Measurements from ENCODE around the gene EOMES.

GRCh38 chr3:27715454-27715806 is 6.7 kb downstream of the EOMES start:
- TF ChIP-seq POLR2A (IDR thresholded peaks at IDR 0.05) (no peak), EP300 (IDR thresholded peaks at IDR 0.05) (no peak), CTCF (IDR thresholded peaks at IDR 0.05) (no peak)

All from ovary (tissue), 3 donors.